BE2C (cell line): ENCODE measurements around the gene C3orf49.

Experiments used
- DNase-seq: peaks from one replicate; pipeline ENCODE4 v3.0.0-alpha.2; 2020
- H3K27me3 ChIP-seq: fragments of 250-450 bp; sonication (Bioruptor Pico); 2 replicates; pipeline ENCODE4 v1.5.1; 2020; ENCODE audit warnings: mild to moderate bottlenecking
- H3K36me3 ChIP-seq: fragments of 250-450 bp; sonication (Bioruptor Pico); 2 replicates; pipeline ENCODE4 v1.5.1; 2020; ENCODE audit warnings: mild to moderate bottlenecking
- H3K4me1 ChIP-seq: fragments of 250-450 bp; sonication (Bioruptor Pico); 2 replicates; pipeline ENCODE4 v1.5.1; 2020
- H3K4me3 ChIP-seq: 2 replicates; pipeline ENCODE4 v1.5.1; 2011; ENCODE audit warnings: low read depth, low read length
- H3K9me3 ChIP-seq: fragments of 250-450 bp; sonication (Bioruptor Pico); 2 replicates; pipeline ENCODE4 v1.5.1; 2020
- CTCF ChIP-seq: IDR thresholded peaks from 2 replicates; pipeline ENCODE4 v1.5.1; 2012; ENCODE audit warnings: mild to moderate bottlenecking, low read depth, low read length

The C3orf49 gene

GRCh38 chr3:63841704-63842103, 22.6 kb downstream of the C3orf49 start:
- no peak for DNase-seq
- no peak for TF ChIP-seq CTCF
- no peak overlapping the region for H3K4me3 ChIP-seq
- no peaks in the 10 kb centered on the region for H3K4me1 ChIP-seq
- no peaks in the 10 kb centered on the region; the same call in 1 of the 2 replicates for H3K9me3 ChIP-seq
- no peaks in the 10 kb centered on the region for H3K27me3 ChIP-seq
- no peaks in the 10 kb centered on the region for H3K36me3 ChIP-seq

- Histone ChIP-seq H3K9me3 (no peaks in the 10 kb centered on the region; the same call in 1 of the 2 replicates), H3K27me3 (no peaks in the 10 kb centered on the region), H3K4me1 (no peaks in the 10 kb centered on the region), H3K36me3 (no peaks in the 10 kb centered on the region), H3K4me3 (no peak overlapping the region)
- no peak for TF ChIP-seq CTCF
- DNase-seq: no peak
Measured at GRCh38 chr3:63842127-63842526, 23.0 kb downstream of the C3orf49 start.

GRCh38 chr3:63845215-63845614, 26.1 kb downstream of the C3orf49 start:
- TF ChIP-seq CTCF: no peak

GRCh38 chr3:63847718-63848450, 28.8 kb downstream of the C3orf49 start:
- TF ChIP-seq CTCF: no peak
- Histone ChIP-seq H3K27me3 (no peaks in the 10 kb centered on the region), H3K9me3 (no peaks in the 10 kb centered on the region), H3K4me1 (no peaks in the 10 kb centered on the region), H3K4me3 (no peak overlapping the region), H3K36me3 (peaks cover 3% of the 10 kb centered on the region)
- DNase-seq: no peak

More at GRCh38 chr3:63845215-63845614, 26.1 kb downstream of the C3orf49 start:
- Histone ChIP-seq H3K27me3 (no peaks in the 10 kb centered on the region), H3K4me1 (no peaks in the 10 kb centered on the region), H3K36me3 (no peaks in the 10 kb centered on the region), H3K4me3 (no peak overlapping the region), H3K9me3 (no peaks in the 10 kb centered on the region; the same call in 1 of the 2 replicates)
- DNase-seq: no peak

- Histone ChIP-seq H3K27me3 (no peaks in the 10 kb centered on the region), H3K9me3 (no peaks in the 10 kb centered on the region), H3K36me3 (peaks cover 3% of the 10 kb centered on the region), H3K4me3 (no peak overlapping the region), H3K4me1 (no peaks in the 10 kb centered on the region)
- no peak for TF ChIP-seq CTCF
- no peak for DNase-seq
Measured at GRCh38 chr3:63849175-63849574, 30.1 kb downstream of the C3orf49 start.

GRCh38 chr3:63851287-63851686, 32.2 kb downstream of the C3orf49 start:
- Histone ChIP-seq H3K27me3 (no peaks in the 10 kb centered on the region), H3K4me1 (no peaks in the 10 kb centered on the region), H3K9me3 (no peaks in the 10 kb centered on the region), H3K4me3 (no peak overlapping the region), H3K36me3 (peaks cover 3% of the 10 kb centered on the region)
- no peak for DNase-seq
- TF ChIP-seq CTCF: no peak
